ENCODE measurements around the gene SLC18A3. TPM values are rescaled to one million over a fixed set of nuclear protein-coding genes. Genes with fewer than 3 reads are reported as not detected.

SLC18A3 gene
- total RNA-seq, 1 donor from 2014 or later = not detected

DNA sequence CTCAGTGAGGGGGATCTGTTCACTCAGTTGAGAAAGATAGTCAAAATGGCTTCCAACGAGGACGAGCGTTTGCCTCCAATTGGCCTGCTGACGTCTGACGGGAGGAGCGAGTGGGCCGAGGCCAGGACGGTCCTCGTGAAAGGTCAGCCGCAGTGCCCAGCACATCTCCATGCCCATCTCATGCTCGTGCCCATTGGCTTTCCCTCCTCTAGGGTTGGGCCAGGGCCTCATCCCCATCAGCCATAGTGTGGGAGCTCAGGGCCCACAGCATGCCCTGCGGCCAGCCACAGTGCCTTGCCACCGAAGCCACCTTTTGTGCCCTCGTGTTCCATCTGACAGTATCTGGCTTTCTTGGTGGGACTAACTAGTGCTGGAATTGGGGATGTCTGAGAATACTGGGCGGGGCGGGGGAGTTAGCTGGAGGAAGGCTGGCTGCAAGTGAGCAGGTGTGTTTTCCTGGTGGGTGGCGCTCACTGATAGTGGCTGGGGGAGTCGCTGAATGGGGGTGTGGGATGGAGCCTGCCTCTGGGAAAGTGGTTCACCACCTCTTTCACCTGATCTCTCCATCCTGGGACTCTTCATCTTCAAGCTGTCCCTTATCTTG lies 17.6 kb downstream of the SLC18A3 start:
- no peak for DNase-seq (ENCODE audit: low read depth)
- TF ChIP-seq, protein P1, sequence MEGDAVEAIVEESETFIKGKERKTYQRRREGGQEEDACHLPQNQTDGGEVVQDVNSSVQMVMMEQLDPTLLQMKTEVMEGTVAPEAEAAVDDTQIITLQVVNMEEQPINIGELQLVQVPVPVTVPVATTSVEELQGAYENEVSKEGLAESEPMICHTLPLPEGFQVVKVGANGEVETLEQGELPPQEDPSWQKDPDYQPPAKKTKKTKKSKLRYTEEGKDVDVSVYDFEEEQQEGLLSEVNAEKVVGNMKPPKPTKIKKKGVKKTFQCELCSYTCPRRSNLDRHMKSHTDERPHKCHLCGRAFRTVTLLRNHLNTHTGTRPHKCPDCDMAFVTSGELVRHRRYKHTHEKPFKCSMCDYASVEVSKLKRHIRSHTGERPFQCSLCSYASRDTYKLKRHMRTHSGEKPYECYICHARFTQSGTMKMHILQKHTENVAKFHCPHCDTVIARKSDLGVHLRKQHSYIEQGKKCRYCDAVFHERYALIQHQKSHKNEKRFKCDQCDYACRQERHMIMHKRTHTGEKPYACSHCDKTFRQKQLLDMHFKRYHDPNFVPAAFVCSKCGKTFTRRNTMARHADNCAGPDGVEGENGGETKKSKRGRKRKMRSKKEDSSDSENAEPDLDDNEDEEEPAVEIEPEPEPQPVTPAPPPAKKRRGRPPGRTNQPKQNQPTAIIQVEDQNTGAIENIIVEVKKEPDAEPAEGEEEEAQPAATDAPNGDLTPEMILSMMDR (IDR thresholded peaks at IDR 0.05; ENCODE audit: insufficient read depth, low read length, poor library complexity, severe bottlenecking) = no peak
- H3K27me3 ChIP-seq (ENCODE audit: control insufficient read depth, insufficient read depth, low read length) = peaks cover 6% of the 10 kb centered on the region
- no peak overlapping the region for H3K4me3 ChIP-seq (ENCODE audit: low read depth, low read length)
- H3K36me3 ChIP-seq (ENCODE audit: control insufficient read depth, insufficient read depth, low read length) = no peaks in the 10 kb centered on the region

DNA sequence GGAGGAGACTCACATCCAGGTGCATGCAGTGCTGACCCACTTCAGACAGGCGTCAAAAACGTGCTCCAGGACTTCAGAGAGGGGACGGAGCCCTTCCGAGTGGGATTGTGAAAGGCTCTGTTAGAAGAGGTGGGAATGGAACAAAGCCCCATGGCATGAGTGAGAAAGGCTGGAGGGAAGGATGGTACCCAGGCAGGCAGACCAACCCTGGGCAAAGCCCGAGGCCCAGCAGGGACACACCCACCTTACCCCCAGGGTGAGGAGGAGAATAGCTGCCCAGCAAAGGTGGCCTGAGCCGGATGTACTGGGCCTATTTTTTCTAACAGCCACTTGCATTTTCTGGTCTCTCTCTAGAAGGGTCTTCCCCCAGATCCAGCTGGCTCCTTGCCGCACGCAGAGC lies 18.5 kb downstream of the SLC18A3 start:
- DNase-seq (ENCODE audit: low read depth) = no peak
- Histone ChIP-seq H3K36me3 (ENCODE audit: control insufficient read depth, insufficient read depth, low read length) (no peaks in the 10 kb centered on the region), H3K27me3 (ENCODE audit: control insufficient read depth, insufficient read depth, low read length) (peaks cover 4% of the 10 kb centered on the region), H3K4me3 (ENCODE audit: low read depth, low read length) (no peak overlapping the region)
- TF ChIP-seq, protein P1 (IDR thresholded peaks at IDR 0.05; ENCODE audit: insufficient read depth, low read length, poor library complexity, severe bottlenecking) = no peak

DNA sequence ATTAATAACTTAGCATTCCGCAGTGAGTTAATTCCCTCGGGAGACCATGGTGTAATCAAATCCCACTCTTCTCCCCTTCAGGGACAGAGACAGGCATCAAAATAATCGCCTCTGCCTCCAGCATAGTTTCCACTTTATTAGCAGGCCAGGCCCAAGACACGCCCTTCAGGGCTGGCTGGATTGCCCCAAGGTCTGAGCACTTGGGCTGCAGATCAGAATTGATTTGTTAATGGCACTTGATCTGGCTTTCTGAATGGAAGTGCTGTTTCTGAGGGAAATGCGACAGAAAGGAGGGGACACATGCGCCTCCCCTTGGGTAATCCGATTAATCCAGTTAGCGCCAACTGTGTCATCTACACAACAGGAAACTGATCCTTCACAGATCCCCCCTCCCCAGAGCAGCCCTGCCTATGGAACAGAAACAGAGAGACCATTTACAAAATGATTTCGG lies 19.3 kb downstream of the SLC18A3 start:
- no peak for DNase-seq (ENCODE audit: low read depth)
- TF ChIP-seq, protein P1 (IDR thresholded peaks at IDR 0.05; ENCODE audit: insufficient read depth, low read length, poor library complexity, severe bottlenecking) = no peak
- Histone ChIP-seq H3K36me3 (ENCODE audit: control insufficient read depth, insufficient read depth, low read length) (no peaks in the 10 kb centered on the region), H3K27me3 (ENCODE audit: control insufficient read depth, insufficient read depth, low read length) (peaks cover 7% of the 10 kb centered on the region), H3K4me3 (ENCODE audit: low read depth, low read length) (no peak overlapping the region)

DNA sequence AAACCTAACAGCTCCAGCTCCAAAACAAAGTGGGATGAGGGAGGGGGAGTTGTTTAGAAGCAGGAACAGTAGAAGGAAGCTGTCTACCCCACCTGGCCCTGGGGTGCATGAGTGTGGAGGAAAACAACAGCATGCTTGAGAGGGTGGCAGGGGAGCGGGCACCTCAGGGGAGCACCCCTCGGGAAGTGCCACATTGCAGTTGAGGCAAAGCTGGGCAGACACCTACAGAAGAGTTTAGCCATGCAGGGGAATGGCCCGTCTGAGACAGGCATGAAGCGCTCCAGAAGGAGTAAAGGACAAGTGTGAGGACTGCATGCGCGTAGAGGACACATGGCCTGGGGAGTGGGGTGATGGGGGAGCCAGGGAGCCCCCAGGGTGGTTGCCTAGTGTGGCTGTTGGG lies 21.9 kb downstream of the SLC18A3 start:
- Histone ChIP-seq H3K4me3 (ENCODE audit: low read depth, low read length) (no peak overlapping the region), H3K27me3 (ENCODE audit: control insufficient read depth, insufficient read depth, low read length) (peaks cover 8% of the 10 kb centered on the region), H3K36me3 (ENCODE audit: control insufficient read depth, insufficient read depth, low read length) (no peaks in the 10 kb centered on the region)
- DNase-seq (ENCODE audit: low read depth) = no peak
- TF ChIP-seq, protein P1 (IDR thresholded peaks at IDR 0.05; ENCODE audit: insufficient read depth, low read length, poor library complexity, severe bottlenecking) = no peak

DNA sequence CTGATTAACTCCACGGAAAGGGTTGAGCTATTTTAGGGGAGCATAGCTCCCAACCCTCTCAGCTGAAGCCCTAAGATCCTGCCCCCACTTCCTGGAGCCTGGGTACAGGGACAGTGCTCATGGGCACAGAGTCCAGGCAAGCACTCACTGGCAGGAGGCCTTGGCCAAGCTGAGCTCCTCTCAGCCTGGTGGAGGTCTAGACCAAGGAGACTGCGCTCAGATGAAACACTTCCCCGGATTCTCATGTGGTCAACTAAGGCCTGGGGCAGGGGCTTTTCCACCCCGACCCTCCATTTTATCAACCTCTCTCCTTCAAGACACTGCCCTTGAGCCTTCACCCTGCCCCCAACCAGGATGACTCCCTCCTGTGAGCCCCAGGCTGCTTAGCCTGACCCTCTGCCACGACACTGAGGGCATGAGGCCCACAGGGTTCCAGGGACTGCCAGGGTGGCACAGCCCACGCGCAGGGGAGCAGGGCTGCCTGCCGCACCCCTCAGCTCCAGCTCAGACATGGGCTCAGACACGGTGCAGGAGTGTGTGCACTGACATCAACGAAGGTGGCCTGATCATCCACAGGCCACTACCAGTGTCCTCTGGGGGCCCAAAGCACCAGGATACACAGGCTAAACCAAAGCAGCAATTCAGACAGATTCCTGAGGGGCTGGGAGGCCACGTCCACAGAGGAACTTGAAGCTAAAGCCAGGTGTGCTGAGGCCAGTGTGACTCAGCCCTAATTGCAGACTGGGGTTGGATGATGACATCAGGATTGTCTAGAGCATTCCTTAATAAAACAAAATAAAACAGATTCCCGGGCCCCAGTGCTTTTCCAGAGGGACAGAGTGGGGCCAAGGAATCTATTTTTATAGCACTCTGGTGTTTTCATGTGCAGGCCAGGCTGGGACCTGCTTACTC lies 22.6 kb downstream of the SLC18A3 start:
- Histone ChIP-seq H3K36me3 (ENCODE audit: control insufficient read depth, insufficient read depth, low read length) (no peaks in the 10 kb centered on the region), H3K4me3 (ENCODE audit: low read depth, low read length) (no peak overlapping the region), H3K27me3 (ENCODE audit: control insufficient read depth, insufficient read depth, low read length) (peaks cover 8% of the 10 kb centered on the region)
- TF ChIP-seq, protein P1 (IDR thresholded peaks at IDR 0.05; ENCODE audit: insufficient read depth, low read length, poor library complexity, severe bottlenecking) = no peak
- peak; percentile 1 for DNase-seq (ENCODE audit: low read depth)
